Testis (tissue), 3 donors: ENCODE results near the gene RAB18. TPM values are rescaled to one million over a fixed set of nuclear protein-coding genes. Genes with fewer than 3 reads are reported as not detected.

Source experiments
- DNase-seq: peaks from one replicate; pipeline ENCODE4 v3.0.0-alpha.2; 2019
- H3K27ac ChIP-seq, 2 donors: fragments of 200-600 bp; sonication (generic); one replicate each; pipeline ENCODE4 v1.5.1; 2019
- H3K27me3 ChIP-seq: fragments of 200-600 bp; sonication (generic); one replicate; pipeline ENCODE4 v1.5.1; 2019
- H3K36me3 ChIP-seq: fragments of 200-600 bp; sonication (generic); one replicate; pipeline ENCODE4 v1.5.1; 2017; ENCODE audit warnings: low read depth; ENCODE audit errors: missing control alignments
- H3K4me1 ChIP-seq: fragments of 200-600 bp; sonication (generic); one replicate; pipeline ENCODE4 v1.5.1; 2019
- H3K4me3 ChIP-seq, 2 donors: fragments of 200-600 bp; sonication (generic); one replicate each; pipeline ENCODE4 v1.5.1; 2017 to 2019
- H3K9me3 ChIP-seq: fragments of 200-600 bp; sonication (generic); one replicate; pipeline ENCODE4 v1.5.1; 2017
- CTCF ChIP-seq, 3 experiments: fragments of 450-650 bp in 2 of 3; fragments of 200-600 bp in 1 of 3; sonication (generic) in 1 of 3; IDR thresholded peaks; one replicate each; pipeline ENCODE4 v1.5.1; 2016 to 2019; ENCODE audit warnings: antibody characterized with exemption in 3 of 3, mild to moderate bottlenecking in 2 of 3, moderate library complexity in 1 of 3
- POLR2A ChIP-seq: fragments of 450-650 bp; IDR thresholded peaks from one replicate; pipeline ENCODE4 v1.6.1; 2017; ENCODE audit warnings: antibody characterized with exemption, mild to moderate bottlenecking, moderate library complexity
- WGBS, 2 donors: methylation state at CpG; one replicate each; pipeline ENCODE4 v1.1.5; 2018; 5-methylcytosine and 5-hydroxymethylcytosine counted together
- intact Hi-C: fragments of 100-400 bp; cut with DNase I; formaldehyde crosslinking; loops from one replicate; pipeline ENCODE4 v1.15.1; 2023; ENCODE audit warnings: low total_unique reads
- polyA plus RNA-seq: library from polyadenylated mRNA; stranded (reverse); fragments of 350-450 nt; fragmentation: Illumina TruSeq; extraction: RNeasy Lipid Tissue Mini Kit (QIAGEN cat#74804); gene quantifications from one replicate; pipeline ENCODE4 v1.2.3, GENCODE V29; 2014; ENCODE audit warnings: low read depth, low replicate concordance; ENCODE audit not compliant: insufficient read depth
- total RNA-seq, 2 donors: library from RNA; depleted of rRNA; stranded (reverse); fragments of >200 nt; gene quantifications; one replicate each; pipeline ENCODE4 v1.2.3, GENCODE V29; 2016

RAB18 gene
- total and polyA plus RNA-seq, 3 donors from 2014 or later = 51.6 to 99.8 (median 53.1) TPM

- intact Hi-C loops = no loop called here
- Histone ChIP-seq H3K27ac (no peak overlapping the region), H3K36me3 (no peaks in the 10 kb centered on the region), H3K27me3 (no peaks in the 10 kb centered on the region), H3K4me3 (no peak overlapping the region), H3K4me1 (no peaks in the 10 kb centered on the region), H3K9me3 (no peaks in the 10 kb centered on the region)
- DNase-seq = no peak
- TF ChIP-seq CTCF (IDR thresholded peaks at IDR 0.05) (no peak), POLR2A (no peak)
These were observed 33.7 kb downstream of the RAB18 start for GRCh38 chr10:27537787-27538186.

GRCh38 chr10:27540672-27541071, 36.6 kb downstream of the RAB18 start:
- H3K4me1 ChIP-seq = no peaks in the 10 kb centered on the region
- WGBS, 2 donors = 93 to 100% methylated on average over 1 of the region's 1 CpG

GRCh38 chr10:27541796-27542729, 38.0 kb downstream of the RAB18 start:
- DNase-seq = no peak
- Histone ChIP-seq H3K4me1 (no peaks in the 10 kb centered on the region), H3K9me3 (no peaks in the 10 kb centered on the region), H3K27me3 (no peaks in the 10 kb centered on the region), H3K27ac (no peak overlapping the region), H3K4me3 (no peak overlapping the region), H3K36me3 (no peaks in the 10 kb centered on the region)
- TF ChIP-seq CTCF (IDR thresholded peaks at IDR 0.05) = no peak
- TF ChIP-seq POLR2A = no peak
- 84 to 87% methylated on average over 8 of the region's 8 CpGs for WGBS, 2 donors
- intact Hi-C loops = no loop called here

More at GRCh38 chr10:27540672-27541071, 36.6 kb downstream of the RAB18 start:
- H3K27ac ChIP-seq = no peak overlapping the region
- no peak for DNase-seq
- intact Hi-C loops = no loop called here
- H3K4me3 ChIP-seq = no peak overlapping the region
- TF ChIP-seq POLR2A = no peak
- TF ChIP-seq CTCF (IDR thresholded peaks at IDR 0.05) = no peak
- H3K36me3 ChIP-seq = no peaks in the 10 kb centered on the region
- no peaks in the 10 kb centered on the region for H3K27me3 ChIP-seq
- H3K9me3 ChIP-seq = no peaks in the 10 kb centered on the region

GRCh38 chr10:27542812-27543211, 38.7 kb downstream of the RAB18 start:
- no peaks in the 10 kb centered on the region for H3K36me3 ChIP-seq
- intact Hi-C loops = no loop called here
- DNase-seq = no peak
- no peak overlapping the region for H3K4me3 ChIP-seq
- H3K27ac ChIP-seq = no peak overlapping the region
- H3K9me3 ChIP-seq = no peaks in the 10 kb centered on the region
- TF ChIP-seq POLR2A (no peak), CTCF (IDR thresholded peaks at IDR 0.05) (no peak)
- no peaks in the 10 kb centered on the region for H3K4me1 ChIP-seq
- H3K27me3 ChIP-seq = no peaks in the 10 kb centered on the region
- WGBS, 2 donors = 91 to 94% methylated on average over 2 of the region's 2 CpGs

- 87 to 99% methylated on average over 2 of the region's 2 CpGs for WGBS, 2 donors
- no peaks in the 10 kb centered on the region for H3K27me3 ChIP-seq
- no peaks in the 10 kb centered on the region for H3K36me3 ChIP-seq
- no peak overlapping the region for H3K27ac ChIP-seq
- H3K4me1 ChIP-seq = no peaks in the 10 kb centered on the region
- no peak for DNase-seq
- intact Hi-C loops = no loop called here
- TF ChIP-seq CTCF (IDR thresholded peaks at IDR 0.05) = no peak
- H3K9me3 ChIP-seq = no peaks in the 10 kb centered on the region
- no peak overlapping the region for H3K4me3 ChIP-seq
These were observed 42.9 kb downstream of the RAB18 start for GRCh38 chr10:27547047-27547446.
